Measurements from ENCODE around the gene PTPRO. TPM values are rescaled to one million over a fixed set of nuclear protein-coding genes. Genes with fewer than 3 reads are reported as not detected.

Gene PTPRO
- total RNA-seq, 1 experiment from 2014 or later, result not detected

Other genes starting within 250 kb of the PTPRO start
- gene RERG, start 101.1 kb upstream of the PTPRO start, total RNA-seq (2014; rRNA removed; shearing (Covaris generic)), result not detected in 2 replicates